WTC11 (cell line): ENCODE results near the gene PDLIM5.

Experiments
- ATF1 ChIP-seq: sonication (generic); formaldehyde crosslinking; IDR thresholded peaks from 2 replicates; pipeline ENCODE4 v1.8.1; 2023; ENCODE audit warnings: mild to moderate bottlenecking, moderate library complexity, missing genetic modification reagents
- CBFB ChIP-seq: sonication (generic); formaldehyde crosslinking; IDR thresholded peaks from 2 replicates; pipeline ENCODE4 v1.8.1; 2022; ENCODE audit warnings: mild to moderate bottlenecking, low read depth, missing genetic modification reagents
- FOXJ3 ChIP-seq: sonication (generic); formaldehyde crosslinking; IDR thresholded peaks from 2 replicates; pipeline ENCODE4 v1.9.0; 2021; ENCODE audit warnings: missing genetic modification reagents, mild to moderate bottlenecking, borderline replicate concordance
- IRF2 ChIP-seq: sonication (generic); formaldehyde crosslinking; IDR thresholded peaks from 2 replicates; pipeline ENCODE4 v1.8.0; 2022; ENCODE audit warnings: low read depth, missing genetic modification reagents, borderline replicate concordance
- NFE2L1 ChIP-seq: sonication (generic); formaldehyde crosslinking; IDR thresholded peaks from 2 replicates; pipeline ENCODE4 v1.8.1; 2023; ENCODE audit warnings: missing genetic modification reagents
- OVOL2 ChIP-seq: fragments of 250-450 bp; sonication (Bioruptor Pico); IDR thresholded peaks from 2 replicates; pipeline ENCODE4 v1.9.0; 2021; ENCODE audit warnings: mild to moderate bottlenecking, borderline replicate concordance
- ZNF232 ChIP-seq: sonication (generic); formaldehyde crosslinking; IDR thresholded peaks from 2 replicates; pipeline ENCODE4 v1.8.0; 2022; ENCODE audit warnings: mild to moderate bottlenecking, missing genetic modification reagents
- TF ChIP-seq, protein P1 (sequence below): fragments of 200-600 bp; IDR thresholded peaks from 2 replicates; pipeline ENCODE4 v1.8.0; 2022; ENCODE audit warnings: antibody characterized with exemption
- TF ChIP-seq, protein P2 (sequence below): fragments of 250-450 bp; sonication (Bioruptor Pico); IDR thresholded peaks from 2 replicates; pipeline ENCODE4 v1.9.0; 2021; ENCODE audit warnings: mild to moderate bottlenecking, borderline replicate concordance
- TF ChIP-seq, protein P3 (sequence below): sonication (generic); formaldehyde crosslinking; IDR thresholded peaks from 2 replicates; pipeline ENCODE4 v1.8.0; 2022; ENCODE audit warnings: missing genetic modification reagents
- TF ChIP-seq, protein P4 (sequence below): sonication (generic); formaldehyde crosslinking; IDR thresholded peaks from 2 replicates; pipeline ENCODE4 v1.8.0; 2022; ENCODE audit warnings: mild to moderate bottlenecking, missing genetic modification reagents
- TF ChIP-seq, protein P5 (sequence below): sonication (generic); formaldehyde crosslinking; IDR thresholded peaks from 2 replicates; pipeline ENCODE4 v1.8.1; 2023; ENCODE audit warnings: mild to moderate bottlenecking, moderate library complexity, missing genetic modification reagents

DNA sequence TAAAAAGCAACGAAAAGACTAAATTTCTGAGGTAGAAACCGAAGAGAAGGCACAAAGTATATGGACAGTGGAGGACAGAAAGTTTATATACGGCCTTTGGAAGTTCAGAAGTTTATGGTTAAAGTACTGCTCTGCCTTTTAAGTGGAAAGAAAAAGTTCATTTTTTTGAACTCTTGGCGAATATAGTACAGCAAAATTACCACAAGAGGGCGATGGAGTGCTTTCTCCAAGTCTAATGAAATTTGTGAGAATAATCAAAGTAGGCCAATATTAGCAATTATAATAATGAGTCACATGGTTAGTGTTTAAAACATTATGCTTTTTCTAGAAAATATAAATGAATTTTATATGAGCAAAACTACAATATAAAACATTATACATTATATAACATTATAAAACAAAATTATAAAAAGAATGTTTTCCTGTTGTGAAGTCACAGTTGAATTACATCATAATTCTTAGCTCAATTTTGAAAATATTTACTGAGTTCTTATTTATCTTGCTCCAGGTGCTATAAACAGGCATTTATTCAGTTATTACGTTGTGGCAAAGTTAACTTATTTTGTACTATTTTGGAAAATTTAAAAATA lies 169.8 kb downstream of the PDLIM5 start:
- TF ChIP-seq FOXJ3 (CRISPR knock-in tag) (no peak), IRF2 (no peak), ZNF232 (CRISPR knock-in tag) (no peak), ATF1 (CRISPR knock-in tag) (no peak), OVOL2 (CRISPR knock-in tag) (no peak), CBFB (CRISPR knock-in tag) (no peak), NFE2L1 (no peak)
- TF ChIP-seq, protein P1, sequence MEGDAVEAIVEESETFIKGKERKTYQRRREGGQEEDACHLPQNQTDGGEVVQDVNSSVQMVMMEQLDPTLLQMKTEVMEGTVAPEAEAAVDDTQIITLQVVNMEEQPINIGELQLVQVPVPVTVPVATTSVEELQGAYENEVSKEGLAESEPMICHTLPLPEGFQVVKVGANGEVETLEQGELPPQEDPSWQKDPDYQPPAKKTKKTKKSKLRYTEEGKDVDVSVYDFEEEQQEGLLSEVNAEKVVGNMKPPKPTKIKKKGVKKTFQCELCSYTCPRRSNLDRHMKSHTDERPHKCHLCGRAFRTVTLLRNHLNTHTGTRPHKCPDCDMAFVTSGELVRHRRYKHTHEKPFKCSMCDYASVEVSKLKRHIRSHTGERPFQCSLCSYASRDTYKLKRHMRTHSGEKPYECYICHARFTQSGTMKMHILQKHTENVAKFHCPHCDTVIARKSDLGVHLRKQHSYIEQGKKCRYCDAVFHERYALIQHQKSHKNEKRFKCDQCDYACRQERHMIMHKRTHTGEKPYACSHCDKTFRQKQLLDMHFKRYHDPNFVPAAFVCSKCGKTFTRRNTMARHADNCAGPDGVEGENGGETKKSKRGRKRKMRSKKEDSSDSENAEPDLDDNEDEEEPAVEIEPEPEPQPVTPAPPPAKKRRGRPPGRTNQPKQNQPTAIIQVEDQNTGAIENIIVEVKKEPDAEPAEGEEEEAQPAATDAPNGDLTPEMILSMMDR, result peak; percentile 69
- TF ChIP-seq, protein P2, sequence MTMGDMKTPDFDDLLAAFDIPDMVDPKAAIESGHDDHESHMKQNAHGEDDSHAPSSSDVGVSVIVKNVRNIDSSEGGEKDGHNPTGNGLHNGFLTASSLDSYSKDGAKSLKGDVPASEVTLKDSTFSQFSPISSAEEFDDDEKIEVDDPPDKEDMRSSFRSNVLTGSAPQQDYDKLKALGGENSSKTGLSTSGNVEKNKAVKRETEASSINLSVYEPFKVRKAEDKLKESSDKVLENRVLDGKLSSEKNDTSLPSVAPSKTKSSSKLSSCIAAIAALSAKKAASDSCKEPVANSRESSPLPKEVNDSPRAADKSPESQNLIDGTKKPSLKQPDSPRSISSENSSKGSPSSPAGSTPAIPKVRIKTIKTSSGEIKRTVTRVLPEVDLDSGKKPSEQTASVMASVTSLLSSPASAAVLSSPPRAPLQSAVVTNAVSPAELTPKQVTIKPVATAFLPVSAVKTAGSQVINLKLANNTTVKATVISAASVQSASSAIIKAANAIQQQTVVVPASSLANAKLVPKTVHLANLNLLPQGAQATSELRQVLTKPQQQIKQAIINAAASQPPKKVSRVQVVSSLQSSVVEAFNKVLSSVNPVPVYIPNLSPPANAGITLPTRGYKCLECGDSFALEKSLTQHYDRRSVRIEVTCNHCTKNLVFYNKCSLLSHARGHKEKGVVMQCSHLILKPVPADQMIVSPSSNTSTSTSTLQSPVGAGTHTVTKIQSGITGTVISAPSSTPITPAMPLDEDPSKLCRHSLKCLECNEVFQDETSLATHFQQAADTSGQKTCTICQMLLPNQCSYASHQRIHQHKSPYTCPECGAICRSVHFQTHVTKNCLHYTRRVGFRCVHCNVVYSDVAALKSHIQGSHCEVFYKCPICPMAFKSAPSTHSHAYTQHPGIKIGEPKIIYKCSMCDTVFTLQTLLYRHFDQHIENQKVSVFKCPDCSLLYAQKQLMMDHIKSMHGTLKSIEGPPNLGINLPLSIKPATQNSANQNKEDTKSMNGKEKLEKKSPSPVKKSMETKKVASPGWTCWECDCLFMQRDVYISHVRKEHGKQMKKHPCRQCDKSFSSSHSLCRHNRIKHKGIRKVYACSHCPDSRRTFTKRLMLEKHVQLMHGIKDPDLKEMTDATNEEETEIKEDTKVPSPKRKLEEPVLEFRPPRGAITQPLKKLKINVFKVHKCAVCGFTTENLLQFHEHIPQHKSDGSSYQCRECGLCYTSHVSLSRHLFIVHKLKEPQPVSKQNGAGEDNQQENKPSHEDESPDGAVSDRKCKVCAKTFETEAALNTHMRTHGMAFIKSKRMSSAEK (CRISPR knock-in tag), result no peak
- TF ChIP-seq, protein P3, sequence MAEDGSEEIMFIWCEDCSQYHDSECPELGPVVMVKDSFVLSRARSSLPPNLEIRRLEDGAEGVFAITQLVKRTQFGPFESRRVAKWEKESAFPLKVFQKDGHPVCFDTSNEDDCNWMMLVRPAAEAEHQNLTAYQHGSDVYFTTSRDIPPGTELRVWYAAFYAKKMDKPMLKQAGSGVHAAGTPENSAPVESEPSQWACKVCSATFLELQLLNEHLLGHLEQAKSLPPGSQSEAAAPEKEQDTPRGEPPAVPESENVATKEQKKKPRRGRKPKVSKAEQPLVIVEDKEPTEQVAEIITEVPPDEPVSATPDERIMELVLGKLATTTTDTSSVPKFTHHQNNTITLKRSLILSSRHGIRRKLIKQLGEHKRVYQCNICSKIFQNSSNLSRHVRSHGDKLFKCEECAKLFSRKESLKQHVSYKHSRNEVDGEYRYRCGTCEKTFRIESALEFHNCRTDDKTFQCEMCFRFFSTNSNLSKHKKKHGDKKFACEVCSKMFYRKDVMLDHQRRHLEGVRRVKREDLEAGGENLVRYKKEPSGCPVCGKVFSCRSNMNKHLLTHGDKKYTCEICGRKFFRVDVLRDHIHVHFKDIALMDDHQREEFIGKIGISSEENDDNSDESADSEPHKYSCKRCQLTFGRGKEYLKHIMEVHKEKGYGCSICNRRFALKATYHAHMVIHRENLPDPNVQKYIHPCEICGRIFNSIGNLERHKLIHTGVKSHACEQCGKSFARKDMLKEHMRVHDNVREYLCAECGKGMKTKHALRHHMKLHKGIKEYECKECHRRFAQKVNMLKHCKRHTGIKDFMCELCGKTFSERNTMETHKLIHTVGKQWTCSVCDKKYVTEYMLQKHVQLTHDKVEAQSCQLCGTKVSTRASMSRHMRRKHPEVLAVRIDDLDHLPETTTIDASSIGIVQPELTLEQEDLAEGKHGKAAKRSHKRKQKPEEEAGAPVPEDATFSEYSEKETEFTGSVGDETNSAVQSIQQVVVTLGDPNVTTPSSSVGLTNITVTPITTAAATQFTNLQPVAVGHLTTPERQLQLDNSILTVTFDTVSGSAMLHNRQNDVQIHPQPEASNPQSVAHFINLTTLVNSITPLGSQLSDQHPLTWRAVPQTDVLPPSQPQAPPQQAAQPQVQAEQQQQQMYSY (CRISPR knock-in tag), result no peak
- TF ChIP-seq, protein P4, sequence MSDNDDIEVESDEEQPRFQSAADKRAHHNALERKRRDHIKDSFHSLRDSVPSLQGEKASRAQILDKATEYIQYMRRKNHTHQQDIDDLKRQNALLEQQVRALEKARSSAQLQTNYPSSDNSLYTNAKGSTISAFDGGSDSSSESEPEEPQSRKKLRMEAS, result no peak
- TF ChIP-seq, protein P5, sequence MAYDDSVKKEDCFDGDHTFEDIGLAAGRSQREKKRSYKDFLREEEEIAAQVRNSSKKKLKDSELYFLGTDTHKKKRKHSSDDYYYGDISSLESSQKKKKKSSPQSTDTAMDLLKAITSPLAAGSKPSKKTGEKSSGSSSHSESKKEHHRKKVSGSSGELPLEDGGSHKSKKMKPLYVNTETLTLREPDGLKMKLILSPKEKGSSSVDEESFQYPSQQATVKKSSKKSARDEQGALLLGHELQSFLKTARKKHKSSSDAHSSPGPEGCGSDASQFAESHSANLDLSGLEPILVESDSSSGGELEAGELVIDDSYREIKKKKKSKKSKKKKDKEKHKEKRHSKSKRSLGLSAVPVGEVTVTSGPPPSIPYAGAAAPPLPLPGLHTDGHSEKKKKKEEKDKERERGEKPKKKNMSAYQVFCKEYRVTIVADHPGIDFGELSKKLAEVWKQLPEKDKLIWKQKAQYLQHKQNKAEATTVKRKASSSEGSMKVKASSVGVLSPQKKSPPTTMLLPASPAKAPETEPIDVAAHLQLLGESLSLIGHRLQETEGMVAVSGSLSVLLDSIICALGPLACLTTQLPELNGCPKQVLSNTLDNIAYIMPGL (CRISPR knock-in tag), result no peak
